HepG2 (cell line): Measurements from ENCODE around the gene KTN1. TPM values are rescaled to one million over a fixed set of nuclear protein-coding genes. Genes with fewer than 3 reads are reported as not detected.

Source experiments
- GABPB1 ChIP-seq: IDR thresholded peaks from 2 replicates; pipeline ENCODE4 v1.6.1; 2016; ENCODE audit warnings: mild to moderate bottlenecking, missing genetic modification reagents, moderate library complexity, missing compliant biosample characterization
- GLMP ChIP-seq: sonication (generic); formaldehyde crosslinking; IDR thresholded peaks from 2 replicates; pipeline ENCODE4 v1.9.0; 2021; ENCODE audit warnings: missing genetic modification reagents, mild to moderate bottlenecking, borderline replicate concordance
- GTF3A ChIP-seq: sonication (generic); formaldehyde crosslinking; conservative IDR thresholded peaks from 2 replicates; pipeline ENCODE4 v1.4.0; 2020; ENCODE audit warnings: mild to moderate bottlenecking, missing genetic modification reagents
- KAT8 ChIP-seq: IDR thresholded peaks from 2 replicates; pipeline ENCODE4 v1.6.1; 2016; ENCODE audit warnings: missing genetic modification reagents, missing compliant biosample characterization
- MYPOP ChIP-seq: sonication (generic); formaldehyde crosslinking; IDR thresholded peaks from 2 replicates; pipeline ENCODE4 v1.8.1; 2023; ENCODE audit warnings: mild to moderate bottlenecking, moderate library complexity, missing genetic modification reagents
- RFX1 ChIP-seq: fragments of 450-650 bp; IDR thresholded peaks from 2 replicates; pipeline ENCODE4 v1.6.1; 2017
- RXRA ChIP-seq: sonication (generic); formaldehyde crosslinking; IDR thresholded peaks from 2 replicates; pipeline ENCODE4 v1.5.1; 2020; ENCODE audit warnings: missing genetic modification reagents
- SETDB1 ChIP-seq: sonication (generic); formaldehyde crosslinking; IDR thresholded peaks from 2 replicates; pipeline ENCODE4 v1.5.1; 2020; ENCODE audit warnings: missing genetic modification reagents, mild to moderate bottlenecking, borderline replicate concordance
- SP1 ChIP-seq, 2 experiments: fragments of 450-650 bp in 1 of 2; sonication (generic) in 1 of 2; formaldehyde crosslinking in 1 of 2; IDR thresholded peaks; 2 replicates each; pipeline versions ENCODE4 v1.4.0 to v1.6.1; 2016 to 2020; ENCODE audit warnings: missing genetic modification reagents in 1 of 2
- STAG1 ChIP-seq: sonication (generic); formaldehyde crosslinking; IDR thresholded peaks from 2 replicates; pipeline ENCODE4 v1.4.0; 2020; ENCODE audit warnings: missing genetic modification reagents
- TEAD3 ChIP-seq: optimal IDR thresholded peaks from 2 replicates; pipeline ENCODE3; 2016; ENCODE audit warnings: borderline replicate concordance
- TGIF2 ChIP-seq: IDR thresholded peaks from 2 replicates; pipeline ENCODE4 v1.6.1; 2016; ENCODE audit warnings: control low read depth, missing compliant biosample characterization
- TMF1 ChIP-seq: sonication (generic); formaldehyde crosslinking; IDR thresholded peaks from 2 replicates; pipeline ENCODE4 v1.8.1; 2022; ENCODE audit warnings: low read depth, missing genetic modification reagents
- TOPORS ChIP-seq: sonication (generic); formaldehyde crosslinking; IDR thresholded peaks from 2 replicates; pipeline ENCODE4 v1.8.0; 2023; ENCODE audit warnings: mild to moderate bottlenecking, missing genetic modification reagents
- USF2 ChIP-seq, 2 experiments: sonication (generic) in 1 of 2; formaldehyde crosslinking in 1 of 2; IDR thresholded peaks; 2 replicates each; pipeline versions ENCODE4 v1.5.1 to v1.6.1; 2011 to 2020; ENCODE audit warnings: borderline replicate concordance in 1 of 2, low read depth in 1 of 2, low read length in 1 of 2, mild to moderate bottlenecking in 1 of 2, missing genetic modification reagents in 1 of 2, moderate library complexity in 1 of 2
- ZBTB3 ChIP-seq: sonication (generic); formaldehyde crosslinking; IDR thresholded peaks from 2 replicates; pipeline ENCODE4 v1.4.0; 2020; ENCODE audit warnings: low read depth, mild to moderate bottlenecking, moderate library complexity, missing genetic modification reagents, borderline replicate concordance
- ZFP36 ChIP-seq: fragments of 150-350 bp; IDR thresholded peaks from 2 replicates; pipeline ENCODE4 v1.6.1; 2018; ENCODE audit warnings: borderline replicate concordance, low read length, low read depth; ENCODE audit not compliant: partially characterized antibody
- ZFY ChIP-seq: sonication (generic); formaldehyde crosslinking; IDR thresholded peaks from 2 replicates; pipeline ENCODE4 v1.4.0; 2020; ENCODE audit warnings: missing genetic modification reagents
- ZMYM2 ChIP-seq: sonication (generic); formaldehyde crosslinking; IDR thresholded peaks from 2 replicates; pipeline ENCODE4 v1.8.0; 2022; ENCODE audit warnings: mild to moderate bottlenecking, missing genetic modification reagents
- ZNF225 ChIP-seq: sonication (generic); formaldehyde crosslinking; IDR thresholded peaks from 2 replicates; pipeline ENCODE4 v1.4.0; 2020; ENCODE audit warnings: mild to moderate bottlenecking, missing genetic modification reagents
- ZNF343 ChIP-seq: sonication (generic); formaldehyde crosslinking; IDR thresholded peaks from 2 replicates; pipeline ENCODE4 v1.4.0; 2020; ENCODE audit warnings: mild to moderate bottlenecking, missing genetic modification reagents
- ZNF510 ChIP-seq: sonication (generic); formaldehyde crosslinking; IDR thresholded peaks from 2 replicates; pipeline ENCODE4 v1.4.0; 2020; ENCODE audit warnings: low read depth, mild to moderate bottlenecking, missing genetic modification reagents
- ZNF616 ChIP-seq: sonication (generic); formaldehyde crosslinking; IDR thresholded peaks from 2 replicates; pipeline ENCODE4 v1.5.0; 2020; ENCODE audit warnings: low read depth, mild to moderate bottlenecking, missing genetic modification reagents
- ZNF75D ChIP-seq: sonication (generic); formaldehyde crosslinking; IDR thresholded peaks from 2 replicates; pipeline ENCODE4 v1.8.1; 2023; ENCODE audit warnings: missing genetic modification reagents, mild to moderate bottlenecking, borderline replicate concordance
- ZNF776 ChIP-seq: sonication (generic); formaldehyde crosslinking; IDR thresholded peaks from 2 replicates; pipeline ENCODE4 v1.4.0; 2020; ENCODE audit warnings: mild to moderate bottlenecking, missing genetic modification reagents
- ZNF781 ChIP-seq: sonication (generic); formaldehyde crosslinking; IDR thresholded peaks from 2 replicates; pipeline ENCODE4 v1.5.1; 2020; ENCODE audit warnings: borderline replicate concordance, mild to moderate bottlenecking, missing genetic modification reagents; ENCODE audit errors: not compliant biosample characterization
- polyA plus RNA-seq, 8 experiments: library from polyadenylated mRNA; depleted of rRNA in 3 of 8; stranded (reverse) in 7 of 8; unstranded in 1 of 8; fragments of >200 nt; fragmentation: Illumina TruSeq in 4 of 8; extraction: Trizol in 4 of 8; gene quantifications; 2 replicates each; pipeline versions ENCODE4 v1.2.1 to v1.2.3, GENCODE V29; 2011 to 2016; ENCODE audit warnings: low read depth in 4 of 8, missing spikeins in 1 of 8, mixed read lengths in 1 of 8; ENCODE audit not compliant: insufficient read depth in 1 of 8
- total RNA-seq, 5 experiments: library from RNA; depleted of rRNA; stranded (reverse); fragments of >200 nt; fragmentation: Illumina TruSeq; extraction: Trizol; gene quantifications; 2 replicates each; pipeline ENCODE4 v1.2.3, GENCODE V29; 2016; ENCODE audit warnings: low read depth in 1 of 5

The KTN1 gene
- total and polyA plus RNA-seq, 2 of the 13 experiments (the other 11 are each of a cell fraction or from before 2014, with no cell fraction given), result 60.6 to 169 TPM

GRCh38 chr14:55599250-55599879 is 19.4 kb downstream of the KTN1 start (continued):
- TF ChIP-seq ZNF225 (CRISPR knock-in tag), result no peak
- TF ChIP-seq STAG1 (CRISPR knock-in tag), result peak; percentile 20; the same call in 1 of the 2 replicates
- TF ChIP-seq ZNF776, result no peak
- TF ChIP-seq ZNF781 (CRISPR knock-in tag), result no peak
- no peak for TF ChIP-seq ZBTB3 (CRISPR knock-in tag)
- TF ChIP-seq ZMYM2 (CRISPR knock-in tag), result peak; percentile 94
- TF ChIP-seq ZNF343 (CRISPR knock-in tag), result peak; percentile 63; the same call in 1 of the 2 replicates
- TF ChIP-seq ZNF510 (CRISPR knock-in tag), result no peak
- no peak for TF ChIP-seq ZNF616
- TF ChIP-seq RXRA (CRISPR knock-in tag), result peak; percentile 97
- TF ChIP-seq GABPB1, result peak; percentile 52; the same call in 1 of the 2 replicates
- no peak for TF ChIP-seq ZNF75D (CRISPR knock-in tag)
- TF ChIP-seq ZFP36, result no peak
- TF ChIP-seq GLMP (CRISPR knock-in tag), result no peak
- TF ChIP-seq SETDB1, result no peak
- no peak for TF ChIP-seq RFX1
- no peak for TF ChIP-seq USF2 (IDR thresholded peaks at IDR 0.05; ENCODE audit: low read depth, low read length)
- TF ChIP-seq USF2 (CRISPR knock-in tag; IDR thresholded peaks at IDR 0.05; ENCODE audit: borderline replicate concordance), result no peak
- TF ChIP-seq TEAD3 (CRISPR knock-in tag), result peak; percentile 80
- peak; percentile 72; the same call in 1 of the 2 replicates for TF ChIP-seq MYPOP (CRISPR knock-in tag)
- no peak for TF ChIP-seq TMF1
- TF ChIP-seq ZFY (CRISPR knock-in tag), result 0 out of 2 replicates have a peak, but pooled peaks have one; percentile 14
- no peak for TF ChIP-seq TGIF2 (CRISPR knock-in tag)
- TF ChIP-seq SP1 (IDR thresholded peaks at IDR 0.05), result no peak
- TF ChIP-seq SP1 (CRISPR knock-in tag; IDR thresholded peaks at IDR 0.05), result no peak
- no peak for TF ChIP-seq GTF3A (CRISPR knock-in tag)
- no peak for TF ChIP-seq TOPORS
- TF ChIP-seq KAT8 (CRISPR knock-in tag), result peak; percentile 41
